NOMO-1 treated with dmso at 0.1 percent for 144 hours (cell line): ENCODE results near the gene RPAP3.
A peak's percentile ranks its signal among the peaks of the same experiment; 100 is the strongest.

Experiments used
- DNase-seq: peaks from one replicate; lab custom pipeline; 2025; ENCODE audit not compliant: unreplicated experiment; lab: John Stamatoyannopoulos, UW

Gene RPAP3

DNA sequence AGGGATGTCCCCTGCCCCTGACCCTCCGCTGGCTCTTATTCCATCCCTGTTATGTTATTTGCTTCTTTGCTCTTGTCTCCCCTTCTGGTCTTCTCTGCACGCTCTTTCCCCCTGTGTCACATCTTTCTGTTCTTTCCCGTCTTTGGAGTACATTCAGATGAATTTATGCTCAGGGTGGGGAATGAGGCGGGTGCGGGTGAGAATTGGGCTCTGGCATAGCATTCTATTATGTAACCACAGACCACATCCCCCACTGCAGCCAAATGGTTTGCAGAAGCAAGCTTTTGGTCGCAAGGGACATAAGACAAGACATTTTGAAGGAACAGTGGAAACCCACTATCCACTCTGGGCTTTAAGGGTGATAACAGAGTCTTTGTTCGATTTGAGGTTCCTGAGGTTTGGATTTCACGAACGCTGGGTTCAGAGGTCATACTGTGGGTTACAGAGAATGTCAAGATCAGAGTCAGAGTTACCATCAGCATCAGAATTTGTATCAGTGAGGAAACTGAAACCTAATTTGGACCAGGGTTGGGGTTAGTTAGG lies 15.7 kb upstream of the RPAP3 start:
- no peak for DNase-seq

GRCh38 chr12:47718531-47718930 lies 12.7 kb upstream of the RPAP3 start:
- DNase-seq: no peak

GRCh38 chr12:47717443-47718193 lies 11.8 kb upstream of the RPAP3 start:
- DNase-seq: peak; percentile 34

- DNase-seq: no peak
Measured at GRCh38 chr12:47717046-47717442, 11.2 kb upstream of the RPAP3 start.

- DNase-seq: no peak
Measured at GRCh38 chr12:47715877-47716548, 10.2 kb upstream of the RPAP3 start.

DNA sequence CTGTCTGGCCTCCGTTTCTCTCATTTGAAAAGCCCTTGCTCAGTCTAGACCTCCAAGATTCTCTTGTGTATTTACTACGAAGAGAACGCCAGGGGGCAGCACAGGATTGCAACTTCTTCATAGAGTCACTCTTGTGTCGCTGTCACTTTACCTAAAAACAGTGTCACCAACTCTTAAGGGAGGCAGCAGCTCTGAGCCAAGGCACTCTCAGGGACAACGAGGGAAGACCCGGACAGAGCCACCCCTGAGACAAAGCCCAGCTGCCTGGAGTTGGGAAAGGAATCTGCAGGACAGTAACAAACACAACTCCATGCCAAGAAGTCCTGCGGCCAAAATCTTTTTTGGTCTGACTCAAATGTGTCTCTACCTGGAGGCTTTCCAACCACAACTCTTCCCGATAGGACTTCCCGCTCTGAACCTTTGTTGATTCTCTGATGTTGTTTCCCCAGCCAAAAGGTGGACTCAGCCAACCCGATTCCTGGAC lies 9.6 kb upstream of the RPAP3 start:
- peak; percentile 46 for DNase-seq

DNA sequence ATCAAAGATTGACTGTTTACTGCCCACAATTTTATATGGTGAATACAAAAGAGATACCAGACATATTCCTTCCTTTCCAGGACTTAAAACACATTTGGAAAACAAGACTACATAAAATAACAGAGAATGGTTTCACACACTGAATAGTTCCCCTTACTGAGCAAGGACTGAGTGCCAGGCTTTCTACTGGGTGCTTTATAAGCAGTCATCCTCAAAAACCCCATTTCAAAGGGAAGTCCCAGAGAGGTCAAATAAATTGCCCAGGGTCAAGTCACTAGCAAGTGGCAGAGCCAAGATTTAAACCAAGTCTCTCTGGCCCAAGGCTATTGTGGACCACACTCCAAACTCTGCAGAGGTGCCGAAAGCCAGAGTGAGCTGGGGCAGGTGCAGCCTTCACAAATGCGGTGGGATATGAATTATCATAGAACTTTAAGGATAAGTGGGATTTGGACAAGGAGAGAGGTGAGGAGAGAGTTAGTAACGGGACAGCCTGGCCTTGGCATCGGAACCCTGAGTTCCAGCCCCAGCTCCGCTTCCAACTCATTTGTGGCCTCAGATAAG lies 9.1 kb upstream of the RPAP3 start:
- no peak for DNase-seq

- DNase-seq: no peak
Measured at GRCh38 chr12:47712171-47712570, 6.3 kb upstream of the RPAP3 start.

GRCh38 chr12:47711448-47711847 lies 5.6 kb upstream of the RPAP3 start:
- no peak for DNase-seq

GRCh38 chr12:47710278-47710677 lies 4.4 kb upstream of the RPAP3 start:
- no peak for DNase-seq

GRCh38 chr12:47709671-47710070 lies 3.8 kb upstream of the RPAP3 start:
- peak; percentile 55 for DNase-seq

- DNase-seq: no peak
Measured at GRCh38 chr12:47709237-47709636, 3.4 kb upstream of the RPAP3 start.

GRCh38 chr12:47707905-47708543 lies 2.2 kb upstream of the RPAP3 start:
- DNase-seq: no peak

- DNase-seq: no peak
Measured at GRCh38 chr12:47707355-47707754, 1.5 kb upstream of the RPAP3 start.

- no peak for DNase-seq
Measured at GRCh38 chr12:47705229-47705565, 633 bp downstream of the RPAP3 start.

DNA sequence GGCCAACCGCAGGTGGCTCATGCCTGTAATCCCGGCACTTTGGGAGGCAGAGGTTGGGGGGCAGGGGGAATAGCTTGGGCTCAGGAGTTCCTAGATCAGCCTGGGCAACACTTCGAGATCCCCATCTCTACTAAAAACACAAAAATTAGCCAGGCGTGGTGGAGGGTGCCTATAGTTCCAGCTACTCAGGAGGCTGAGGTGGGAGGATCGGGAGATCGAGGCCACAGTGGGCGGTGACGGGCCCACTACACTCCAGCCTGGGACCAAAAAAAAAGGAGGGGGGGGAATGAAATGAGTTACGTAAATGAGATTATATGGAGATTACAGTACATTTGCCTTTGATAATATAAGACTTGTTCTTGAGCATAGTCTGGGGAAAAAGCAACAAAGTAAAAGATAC lies 1.1 kb downstream of the RPAP3 start:
- no peak for DNase-seq

DNA sequence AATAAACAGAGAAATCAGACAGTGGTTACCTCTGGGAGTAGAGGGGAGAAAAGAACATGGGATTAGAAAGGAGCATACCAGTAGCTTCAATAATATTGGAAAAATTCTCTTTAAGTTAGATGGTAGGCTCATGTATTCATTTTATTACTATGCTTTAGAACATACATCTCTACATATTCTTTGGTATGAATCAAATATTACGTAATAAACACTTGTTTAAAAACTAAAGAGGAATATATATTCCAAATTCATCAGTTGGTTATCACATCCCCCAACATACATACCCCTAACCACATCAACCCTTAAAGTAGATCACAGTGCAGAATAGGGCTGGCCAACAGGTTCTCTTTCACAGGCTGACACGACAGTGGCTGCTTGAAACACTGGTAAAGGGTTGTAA lies 5.6 kb downstream of the RPAP3 start:
- DNase-seq: no peak

- no peak for DNase-seq
Measured at GRCh38 chr12:47698631-47699030, 7.2 kb downstream of the RPAP3 start.

GRCh38 chr12:47698055-47698454 lies 7.8 kb downstream of the RPAP3 start:
- DNase-seq: peak; percentile 45

- no peak for DNase-seq
Measured at GRCh38 chr12:47689215-47689614, 16.6 kb downstream of the RPAP3 start.

- no peak for DNase-seq
Measured at GRCh38 chr12:47687636-47688035, 18.2 kb downstream of the RPAP3 start.
